Activated naive CD8-positive, alpha-beta T cell (primary cell): ENCODE results near the gene HARS1.
A peak's percentile ranks its signal among the peaks of the same experiment; 100 is the strongest.
"Not testable (repeated sequence)": the region's sequence is repeated elsewhere in the genome, so short reads cannot be mapped to it uniquely, and the experiment has no call there.

Experiments
- H3K27ac Mint-ChIP-seq: one replicate; pipeline ENCODE4 v1.8.0; 2021; ENCODE audit warnings: mixed read lengths
- H3K27me3 Mint-ChIP-seq: one replicate; pipeline ENCODE4 v1.8.0; 2021; ENCODE audit warnings: mixed read lengths
- H3K36me3 Mint-ChIP-seq: one replicate; pipeline ENCODE4 v1.8.0; 2021; ENCODE audit warnings: mixed read lengths
- H3K4me1 Mint-ChIP-seq: one replicate; pipeline ENCODE4 v1.8.0; 2021; ENCODE audit warnings: low read depth, mixed read lengths
- H3K4me3 Mint-ChIP-seq: one replicate; pipeline ENCODE4 v1.8.0; 2021; ENCODE audit warnings: mild to moderate bottlenecking, mixed read lengths
- H3K9me3 Mint-ChIP-seq: one replicate; pipeline ENCODE4 v1.8.0; 2021; ENCODE audit warnings: low read depth, mixed read lengths

HARS1 gene, protein sequence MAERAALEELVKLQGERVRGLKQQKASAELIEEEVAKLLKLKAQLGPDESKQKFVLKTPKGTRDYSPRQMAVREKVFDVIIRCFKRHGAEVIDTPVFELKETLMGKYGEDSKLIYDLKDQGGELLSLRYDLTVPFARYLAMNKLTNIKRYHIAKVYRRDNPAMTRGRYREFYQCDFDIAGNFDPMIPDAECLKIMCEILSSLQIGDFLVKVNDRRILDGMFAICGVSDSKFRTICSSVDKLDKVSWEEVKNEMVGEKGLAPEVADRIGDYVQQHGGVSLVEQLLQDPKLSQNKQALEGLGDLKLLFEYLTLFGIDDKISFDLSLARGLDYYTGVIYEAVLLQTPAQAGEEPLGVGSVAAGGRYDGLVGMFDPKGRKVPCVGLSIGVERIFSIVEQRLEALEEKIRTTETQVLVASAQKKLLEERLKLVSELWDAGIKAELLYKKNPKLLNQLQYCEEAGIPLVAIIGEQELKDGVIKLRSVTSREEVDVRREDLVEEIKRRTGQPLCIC

DNA sequence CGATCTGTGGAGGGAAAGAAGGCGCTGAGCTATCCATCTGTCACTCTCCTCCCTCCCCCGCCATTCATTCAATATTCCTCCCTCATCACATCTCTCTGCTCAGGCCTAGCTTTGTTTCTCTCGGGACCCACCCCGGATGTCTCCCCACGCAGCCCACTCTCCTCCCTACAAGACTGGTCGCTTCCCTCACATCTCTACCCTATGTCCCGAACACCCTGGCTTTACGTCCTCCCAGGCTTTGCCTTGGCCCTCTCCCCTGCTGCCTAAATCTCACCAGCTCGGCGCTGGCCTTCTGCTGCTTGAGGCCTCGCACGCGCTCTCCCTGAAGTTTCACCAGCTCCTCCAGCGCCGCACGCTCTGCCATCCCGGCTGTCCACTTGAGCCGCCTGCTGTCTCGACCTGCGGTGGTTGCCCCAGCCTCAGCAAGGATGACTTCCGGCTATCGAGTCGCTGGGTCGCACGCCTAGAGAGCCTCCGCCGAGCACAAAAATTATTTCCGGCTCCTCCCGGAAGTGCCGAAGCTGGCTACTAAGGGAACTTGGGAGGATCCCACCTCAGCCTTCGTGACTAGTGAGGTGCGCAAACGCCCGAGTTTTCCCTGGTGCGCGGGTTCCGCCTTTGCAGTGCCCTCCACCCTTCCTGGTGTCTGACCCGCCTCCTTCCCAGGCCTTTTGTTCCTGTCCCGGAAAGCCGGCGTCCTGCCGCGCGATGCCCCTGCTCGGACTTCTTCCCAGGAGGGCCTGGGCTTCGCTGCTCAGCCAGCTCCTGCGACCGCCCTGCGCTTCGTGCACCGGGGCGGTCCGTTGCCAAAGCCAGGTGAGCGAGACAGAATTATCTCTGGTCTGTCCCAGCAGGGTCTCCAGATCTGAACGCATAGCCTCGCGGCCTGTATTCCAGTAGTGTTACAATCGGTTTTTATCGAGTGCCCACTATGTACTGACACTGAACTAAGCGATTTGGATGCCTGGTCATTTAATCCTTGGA is at the start of gene HARS1, which contains the start of gene HARS2:
HARS1 (minus strand) TSS at position 430 of the 984 bp plus-strand sequence; CDS start at position 364, 66 bp downstream.
HARS2 (plus strand) TSS at position 515 of the 984 bp plus-strand sequence; CDS start at position 709, 194 bp downstream.
- Mint-ChIP-seq H3K27ac (peak within 1 kb of the TSS; percentile 99), H3K9me3 (no peaks in the 10 kb centered on the region), H3K36me3 (peaks cover 4% of the 10 kb centered on the region), H3K27me3 (no peaks in the 10 kb centered on the region), H3K4me3 (peak within 1 kb of the TSS; percentile 100), H3K4me1 (peaks cover 44% of the 10 kb centered on the region)

DNA sequence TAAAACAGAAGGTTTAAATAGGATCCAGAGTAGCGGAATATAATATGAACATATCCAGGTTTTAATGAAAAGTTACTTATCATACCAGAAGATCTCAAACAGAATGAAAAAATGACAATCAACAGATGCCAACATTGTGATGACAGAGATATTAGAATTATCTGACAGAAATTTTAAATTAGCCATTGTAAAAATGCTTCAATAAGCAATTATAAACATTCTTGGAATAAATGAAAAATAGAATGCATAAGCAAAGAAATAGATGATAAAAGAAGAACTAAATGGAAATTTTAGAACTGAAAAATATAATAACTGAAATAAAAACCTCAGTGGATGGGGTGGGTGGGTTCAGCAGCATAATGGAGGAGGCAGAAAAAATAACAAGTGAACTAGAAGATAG is 46.3 kb upstream of the HARS1 start:
- Mint-ChIP-seq H3K4me1 (no peaks in the 10 kb centered on the region), H3K4me3 (no peak overlapping the region), H3K9me3 (peaks cover 18% of the 10 kb centered on the region), H3K27me3 (peaks cover 36% of the 10 kb centered on the region), H3K27ac (no peak overlapping the region), H3K36me3 (peaks cover 11% of the 10 kb centered on the region)

DNA sequence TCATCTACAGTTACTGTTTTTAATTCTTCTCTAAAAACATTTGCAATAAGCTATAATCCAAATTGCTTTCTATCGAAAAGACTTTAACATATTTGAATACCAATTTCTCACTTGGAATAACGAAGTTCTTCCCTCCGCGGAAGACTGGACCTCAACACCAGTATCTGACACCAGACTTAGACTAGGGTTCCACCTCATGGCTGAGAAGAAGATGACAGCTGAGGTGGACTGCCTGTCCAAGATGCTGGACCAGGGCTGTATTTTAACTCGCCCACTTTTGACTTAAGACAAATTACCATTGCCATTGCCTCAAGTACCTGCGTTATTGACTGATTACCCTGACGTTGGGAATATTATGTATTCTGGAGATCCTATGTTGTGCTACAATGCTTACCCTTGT is 43.2 kb upstream of the HARS1 start:
- H3K4me3 Mint-ChIP-seq = no peak overlapping the region
- no peaks in the 10 kb centered on the region for H3K4me1 Mint-ChIP-seq
- no peak overlapping the region for H3K27ac Mint-ChIP-seq
- H3K27me3 Mint-ChIP-seq = peaks cover 33% of the 10 kb centered on the region
- H3K9me3 Mint-ChIP-seq = peaks cover 12% of the 10 kb centered on the region
- H3K36me3 Mint-ChIP-seq = peaks cover 5% of the 10 kb centered on the region

DNA sequence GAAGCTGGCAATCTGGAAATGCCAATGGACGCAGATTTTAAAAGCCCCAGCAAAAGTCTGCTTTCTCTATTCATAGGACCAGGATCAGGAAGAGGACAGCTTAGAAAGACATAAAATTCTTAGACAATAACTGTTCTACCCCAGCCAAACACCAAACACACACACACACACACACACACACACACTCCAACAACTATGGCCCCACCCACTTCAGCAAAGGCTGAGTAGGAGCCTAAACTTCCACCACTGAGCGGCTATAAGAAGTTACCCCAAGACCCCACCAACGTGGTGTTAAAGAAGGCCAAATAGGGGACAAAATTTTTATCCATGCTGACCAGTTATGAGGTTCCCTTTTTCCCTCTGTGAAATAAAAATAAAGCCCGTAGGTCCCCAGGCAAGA is 41.9 kb upstream of the HARS1 start:
- no peaks in the 10 kb centered on the region for H3K4me1 Mint-ChIP-seq
- no peak overlapping the region for H3K27ac Mint-ChIP-seq
- H3K4me3 Mint-ChIP-seq = no peak overlapping the region
- H3K36me3 Mint-ChIP-seq = peaks cover 5% of the 10 kb centered on the region
- peaks cover 12% of the 10 kb centered on the region for H3K9me3 Mint-ChIP-seq
- H3K27me3 Mint-ChIP-seq = peaks cover 35% of the 10 kb centered on the region

- Mint-ChIP-seq H3K36me3 (no peaks in the 10 kb centered on the region), H3K4me1 (peaks cover 8% of the 10 kb centered on the region), H3K27ac (peak overlapping the region; percentile 83), H3K27me3 (peaks cover 10% of the 10 kb centered on the region), H3K4me3 (peak overlapping the region; percentile 86), H3K9me3 (no peaks in the 10 kb centered on the region)
Measured at GRCh38 chr5:140725799-140726471, 34.8 kb upstream of the HARS1 start.

GRCh38 chr5:140721395-140721794 is 30.2 kb upstream of the HARS1 start:
- H3K4me3 Mint-ChIP-seq, H3K36me3 Mint-ChIP-seq, H3K27me3 Mint-ChIP-seq, H3K27ac Mint-ChIP-seq, H3K4me1 Mint-ChIP-seq, H3K9me3 Mint-ChIP-seq: not testable (repeated sequence)

DNA sequence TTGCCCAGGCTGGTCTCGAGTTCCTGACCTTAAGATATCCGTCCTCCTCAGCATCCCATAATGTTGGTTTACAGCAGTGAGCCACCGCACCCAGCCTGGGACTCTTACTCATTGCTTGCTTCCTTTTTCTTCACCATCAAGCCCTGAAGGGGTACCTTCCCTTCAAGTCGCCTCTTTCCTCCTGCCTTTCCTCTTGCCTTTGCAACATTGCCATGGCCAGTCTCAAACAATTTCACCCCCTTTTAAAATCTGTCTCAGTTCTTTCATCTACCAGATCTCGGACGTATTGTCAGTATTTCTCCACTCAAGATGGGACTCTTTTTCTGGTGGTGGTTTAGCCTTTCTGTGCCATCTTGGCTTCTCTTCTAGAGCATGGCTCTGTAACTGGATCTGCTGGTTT is 29.6 kb upstream of the HARS1 start:
- H3K36me3 Mint-ChIP-seq, H3K27ac Mint-ChIP-seq: not testable (repeated sequence)

GRCh38 chr5:140718266-140718592 is 27.1 kb upstream of the HARS1 start:
- Mint-ChIP-seq H3K4me3 (no peak overlapping the region), H3K9me3 (no peaks in the 10 kb centered on the region), H3K27me3 (peaks cover 5% of the 10 kb centered on the region), H3K4me1 (peaks cover 2% of the 10 kb centered on the region), H3K36me3 (no peaks in the 10 kb centered on the region), H3K27ac (no peak overlapping the region)

More for the DNA sequence above, 29.6 kb upstream of the HARS1 start:
- not testable (repeated sequence) for H3K9me3 Mint-ChIP-seq, H3K4me3 Mint-ChIP-seq, H3K27me3 Mint-ChIP-seq, H3K4me1 Mint-ChIP-seq

DNA sequence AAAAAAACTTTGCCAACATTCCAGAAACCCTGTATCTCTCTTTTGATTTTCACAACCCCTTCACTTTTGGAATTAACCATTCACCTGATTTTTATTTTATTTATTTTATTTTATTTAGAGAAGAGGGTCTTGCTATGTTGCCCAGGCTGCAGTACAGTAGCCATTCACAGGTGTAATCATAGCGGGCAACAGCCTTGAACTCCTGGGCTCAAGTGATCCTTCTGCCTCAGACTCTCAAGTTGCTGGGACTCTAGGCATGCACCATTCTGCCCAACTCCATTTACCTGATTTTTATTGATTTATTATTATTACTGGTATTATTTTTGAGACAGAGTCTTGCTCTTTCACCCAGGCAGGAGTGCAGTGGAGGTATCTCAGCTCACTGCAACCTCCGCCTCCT is 25.1 kb upstream of the HARS1 start:
- not testable (repeated sequence) for H3K27ac Mint-ChIP-seq, H3K27me3 Mint-ChIP-seq, H3K36me3 Mint-ChIP-seq, H3K4me1 Mint-ChIP-seq, H3K9me3 Mint-ChIP-seq, H3K4me3 Mint-ChIP-seq

DNA sequence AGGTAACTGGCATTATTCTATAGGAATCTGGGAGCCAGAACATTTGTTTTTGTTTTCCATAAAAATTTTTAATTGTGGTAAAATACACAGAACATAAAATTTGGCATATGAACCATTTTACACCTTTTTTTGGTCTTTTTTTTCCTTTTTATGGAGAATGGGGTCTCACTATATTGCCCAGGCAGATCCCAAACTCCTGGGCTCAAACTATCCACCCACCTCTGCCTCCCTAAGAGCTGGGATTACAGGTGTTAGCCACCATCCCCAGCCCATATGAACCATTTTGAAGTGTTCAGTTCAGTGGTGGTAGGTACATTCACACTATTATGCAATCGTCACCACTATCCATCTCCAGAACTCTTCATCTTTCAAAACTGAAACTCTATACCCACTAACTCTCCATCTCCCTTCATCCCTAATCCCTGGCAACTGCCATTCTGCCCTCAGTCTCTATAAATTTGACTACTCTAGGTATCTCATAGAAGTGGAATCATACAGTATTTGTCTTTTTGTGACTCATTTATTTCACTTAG is 22.5 kb upstream of the HARS1 start:
- Mint-ChIP-seq H3K4me3 (no peak overlapping the region), H3K9me3 (no peaks in the 10 kb centered on the region), H3K27ac (no peak overlapping the region), H3K27me3 (no peaks in the 10 kb centered on the region), H3K4me1 (peaks cover 19% of the 10 kb centered on the region), H3K36me3 (no peaks in the 10 kb centered on the region)

DNA sequence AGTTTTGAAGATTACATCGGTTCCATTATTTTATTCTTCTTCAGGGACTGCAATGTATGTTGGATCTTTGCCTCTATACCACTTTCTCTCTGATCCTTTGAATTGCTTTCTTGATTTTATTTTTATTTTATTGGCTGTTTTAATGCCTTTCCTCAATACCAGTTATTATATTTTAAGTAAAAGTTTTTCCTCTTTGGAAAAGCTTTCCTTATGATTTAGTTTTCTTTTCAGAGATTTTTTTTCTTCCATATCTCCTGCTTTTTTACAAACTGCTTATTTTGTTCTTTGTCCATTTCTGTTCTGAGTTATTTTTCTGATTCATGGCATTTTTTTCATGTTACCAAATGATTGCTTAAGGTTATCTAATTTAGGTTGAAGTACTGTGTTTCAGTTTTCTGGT is 20.6 kb upstream of the HARS1 start:
- Mint-ChIP-seq H3K27me3 (no peaks in the 10 kb centered on the region), H3K27ac (peak overlapping the region; percentile 95), H3K4me1 (peaks cover 19% of the 10 kb centered on the region), H3K36me3 (no peaks in the 10 kb centered on the region), H3K4me3 (peak overlapping the region; percentile 98), H3K9me3 (no peaks in the 10 kb centered on the region)

- Mint-ChIP-seq H3K9me3 (no peaks in the 10 kb centered on the region), H3K27me3 (no peaks in the 10 kb centered on the region), H3K27ac (peak overlapping the region; percentile 95), H3K4me3 (peak overlapping the region; percentile 98), H3K36me3 (peaks cover 3% of the 10 kb centered on the region), H3K4me1 (peaks cover 19% of the 10 kb centered on the region)
Measured at GRCh38 chr5:140710899-140711552, 19.9 kb upstream of the HARS1 start.

DNA sequence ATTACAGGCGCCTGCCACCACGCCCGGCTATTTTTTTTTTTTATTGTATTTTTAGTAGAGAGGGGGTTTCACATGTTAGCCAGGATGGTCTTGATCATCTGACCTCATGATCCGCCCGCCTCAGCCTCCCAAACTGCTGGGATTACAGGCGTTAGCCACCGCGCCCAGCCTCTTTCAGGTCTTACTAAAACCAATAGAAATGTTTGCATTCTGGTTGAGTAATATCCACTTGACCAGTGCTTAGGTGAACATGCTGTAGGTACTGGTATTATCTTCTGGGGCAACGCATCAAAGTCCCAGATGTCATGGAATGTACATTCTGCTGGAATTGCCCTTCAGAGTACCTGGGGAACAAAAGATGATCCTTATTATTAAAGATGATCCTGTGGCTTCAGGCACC is 17.6 kb upstream of the HARS1 start:
- H3K36me3 Mint-ChIP-seq, H3K27me3 Mint-ChIP-seq, H3K4me3 Mint-ChIP-seq, H3K9me3 Mint-ChIP-seq: not testable (repeated sequence)
- H3K27ac Mint-ChIP-seq = peak overlapping the region; percentile 46
- peaks cover 19% of the 10 kb centered on the region for H3K4me1 Mint-ChIP-seq

GRCh38 chr5:140707812-140708211 is 16.6 kb upstream of the HARS1 start:
- Mint-ChIP-seq H3K4me3 (no peak overlapping the region), H3K27ac (peak overlapping the region; percentile 52), H3K27me3 (no peaks in the 10 kb centered on the region), H3K4me1 (peaks cover 16% of the 10 kb centered on the region), H3K36me3 (peaks cover 7% of the 10 kb centered on the region), H3K9me3 (no peaks in the 10 kb centered on the region)
